ENCODE measurements around the gene SOX5.

DNA sequence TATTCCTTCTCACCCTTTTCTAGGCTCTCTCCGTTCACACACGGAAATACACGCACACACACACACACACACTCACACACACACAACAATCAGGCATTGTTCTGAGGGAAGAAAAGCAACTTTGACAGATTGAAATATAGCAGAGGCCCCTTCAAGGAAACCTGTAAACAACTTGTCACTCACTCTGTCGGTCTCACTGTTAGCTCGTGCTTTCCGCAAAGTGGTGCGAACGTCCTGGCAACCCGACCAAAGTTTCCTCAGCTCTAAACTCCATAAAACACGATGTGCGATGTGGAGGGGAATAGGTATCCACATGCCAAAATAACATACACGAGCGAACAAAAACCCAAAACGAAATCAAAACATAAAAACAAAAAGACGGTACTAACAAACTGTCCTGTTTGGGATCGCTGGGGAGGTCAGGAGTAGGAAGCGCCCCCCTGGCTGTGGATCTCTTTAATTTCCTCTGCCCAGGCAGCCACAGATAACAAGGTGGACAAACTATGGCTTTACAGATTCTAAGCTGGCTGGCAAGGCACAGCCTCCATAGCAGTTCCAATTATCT, 822 bp upstream of the SOX5 start:
- TF ChIP-seq, protein P1, sequence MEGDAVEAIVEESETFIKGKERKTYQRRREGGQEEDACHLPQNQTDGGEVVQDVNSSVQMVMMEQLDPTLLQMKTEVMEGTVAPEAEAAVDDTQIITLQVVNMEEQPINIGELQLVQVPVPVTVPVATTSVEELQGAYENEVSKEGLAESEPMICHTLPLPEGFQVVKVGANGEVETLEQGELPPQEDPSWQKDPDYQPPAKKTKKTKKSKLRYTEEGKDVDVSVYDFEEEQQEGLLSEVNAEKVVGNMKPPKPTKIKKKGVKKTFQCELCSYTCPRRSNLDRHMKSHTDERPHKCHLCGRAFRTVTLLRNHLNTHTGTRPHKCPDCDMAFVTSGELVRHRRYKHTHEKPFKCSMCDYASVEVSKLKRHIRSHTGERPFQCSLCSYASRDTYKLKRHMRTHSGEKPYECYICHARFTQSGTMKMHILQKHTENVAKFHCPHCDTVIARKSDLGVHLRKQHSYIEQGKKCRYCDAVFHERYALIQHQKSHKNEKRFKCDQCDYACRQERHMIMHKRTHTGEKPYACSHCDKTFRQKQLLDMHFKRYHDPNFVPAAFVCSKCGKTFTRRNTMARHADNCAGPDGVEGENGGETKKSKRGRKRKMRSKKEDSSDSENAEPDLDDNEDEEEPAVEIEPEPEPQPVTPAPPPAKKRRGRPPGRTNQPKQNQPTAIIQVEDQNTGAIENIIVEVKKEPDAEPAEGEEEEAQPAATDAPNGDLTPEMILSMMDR (IDR thresholded peaks at IDR 0.05), result no peak
- TF ChIP-seq EZH2 (IDR thresholded peaks at IDR 0.05; ENCODE audit: borderline replicate concordance, insufficient read depth, low read depth, low read length, poor library complexity, severe bottlenecking), result no peak

Measured in B cell (primary cell).